Cerebellar nuclear complex (tissue), 1 donor: ENCODE data around the gene CYP4X1.
"Not testable (repeated sequence)": the region's sequence is repeated elsewhere in the genome, so short reads cannot be mapped to it uniquely, and the experiment has no call there.

ENCODE experiments used
- DNase-seq, 2 experiments: peaks; one replicate each; lab custom pipeline; 2025; lab: John Stamatoyannopoulos, UW

CYP4X1 gene

GRCh38 chr1:47023268-47024140, at the start of gene CYP4X1:
Gene CYP4X1, plus strand, starts transcription at chr1:47023669. Its CDS starts 149 bp downstream, at chr1:47023818.
- DNase-seq: no peak

- DNase-seq: no peak
Observed at GRCh38 chr1:46983166-46983829, 40.2 kb upstream of the CYP4X1 start.

- no peak for DNase-seq
Observed at GRCh38 chr1:46983830-46984586, 39.5 kb upstream of the CYP4X1 start.

- not testable (repeated sequence) for DNase-seq
Observed at GRCh38 chr1:46990541-46990940, 32.9 kb upstream of the CYP4X1 start.

GRCh38 chr1:46991083-46991923, 32.2 kb upstream of the CYP4X1 start:
- no peak for DNase-seq

GRCh38 chr1:46996659-46997281, 26.7 kb upstream of the CYP4X1 start:
- no peak for DNase-seq

- no peak for DNase-seq
Observed at GRCh38 chr1:47002211-47002610, 21.3 kb upstream of the CYP4X1 start.

GRCh38 chr1:47003896-47004403, 19.5 kb upstream of the CYP4X1 start:
- no peak for DNase-seq

GRCh38 chr1:47006437-47006836, 17.0 kb upstream of the CYP4X1 start:
- not testable (repeated sequence) for DNase-seq

- no peak for DNase-seq
Observed at GRCh38 chr1:47013293-47013692, 10.2 kb upstream of the CYP4X1 start.

- DNase-seq: no peak
Observed at GRCh38 chr1:47021070-47021469, 2.4 kb upstream of the CYP4X1 start.

GRCh38 chr1:47024141-47024801, 802 bp downstream of the CYP4X1 start:
- no peak for DNase-seq

GRCh38 chr1:47030170-47030805, 6.8 kb downstream of the CYP4X1 start:
- no peak for DNase-seq

- no peak for DNase-seq
Observed at GRCh38 chr1:47031059-47031458, 7.6 kb downstream of the CYP4X1 start.

GRCh38 chr1:47031585-47031984, 8.1 kb downstream of the CYP4X1 start:
- DNase-seq: no peak

- no peak for DNase-seq
Observed at GRCh38 chr1:47036764-47037163, 13.3 kb downstream of the CYP4X1 start.

GRCh38 chr1:47059376-47059775, 35.9 kb downstream of the CYP4X1 start:
- DNase-seq: no peak

- DNase-seq: no peak
Observed at GRCh38 chr1:47067097-47067594, 43.7 kb downstream of the CYP4X1 start, which contains the start of gene CYP4Z1. Gene CYP4Z1, plus strand, starts transcription at chr1:47067231. Its CDS starts 260 bp downstream, at chr1:47067491.

GRCh38 chr1:47069080-47069479, 45.6 kb downstream of the CYP4X1 start:
- not testable (repeated sequence) for DNase-seq
